HG02884 (cell line): ENCODE data around the gene RAMP2.
"Not testable (repeated sequence)": the region's sequence is repeated elsewhere in the genome, so short reads cannot be mapped to it uniquely, and the experiment has no call there.

Source experiments
- ATAC-seq: cut with Tn5 transposase; IDR thresholded peaks from one replicate; pipeline ENCODE4 v1.9.1; 2021; ENCODE audit warnings: mild to moderate bottlenecking, moderate library complexity; ENCODE audit not compliant: unreplicated experiment

The RAMP2 gene, protein sequence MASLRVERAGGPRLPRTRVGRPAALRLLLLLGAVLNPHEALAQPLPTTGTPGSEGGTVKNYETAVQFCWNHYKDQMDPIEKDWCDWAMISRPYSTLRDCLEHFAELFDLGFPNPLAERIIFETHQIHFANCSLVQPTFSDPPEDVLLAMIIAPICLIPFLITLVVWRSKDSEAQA

GRCh38 chr17:42760652-42761581 lies at the start of gene RAMP2:
Gene RAMP2 (plus strand): TSS chr17:42761227. CDS start chr17:42761262, 35 bp downstream.
- no peak for ATAC-seq

DNA sequence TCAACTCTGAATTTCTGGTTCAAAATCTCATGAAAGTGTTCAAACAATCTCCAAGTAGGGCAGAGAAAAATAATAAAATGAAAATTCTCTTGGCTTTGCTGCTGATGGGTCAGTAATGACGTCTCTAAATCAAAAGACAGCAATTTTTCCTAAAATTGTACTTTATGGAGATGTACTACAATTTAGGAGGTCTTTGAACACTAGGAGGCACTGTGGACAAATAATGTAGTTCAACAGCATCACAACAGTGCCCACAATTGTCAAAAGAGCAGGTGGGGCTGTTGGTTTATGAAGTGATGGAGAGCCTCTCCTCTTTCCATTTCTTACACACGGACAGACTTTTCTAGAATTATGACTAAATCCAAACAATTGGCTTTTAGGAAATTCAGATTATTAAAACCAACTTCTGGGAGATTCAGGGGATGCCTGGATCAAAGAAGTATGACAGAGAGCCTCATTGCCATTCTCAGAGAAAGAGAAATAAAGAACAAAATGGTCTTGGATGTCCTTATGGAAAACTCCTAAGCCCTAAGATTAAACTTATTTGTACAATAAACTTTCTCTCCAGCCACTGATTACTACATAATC lies 39.9 kb upstream of the RAMP2 start:
- ATAC-seq: no peak

DNA sequence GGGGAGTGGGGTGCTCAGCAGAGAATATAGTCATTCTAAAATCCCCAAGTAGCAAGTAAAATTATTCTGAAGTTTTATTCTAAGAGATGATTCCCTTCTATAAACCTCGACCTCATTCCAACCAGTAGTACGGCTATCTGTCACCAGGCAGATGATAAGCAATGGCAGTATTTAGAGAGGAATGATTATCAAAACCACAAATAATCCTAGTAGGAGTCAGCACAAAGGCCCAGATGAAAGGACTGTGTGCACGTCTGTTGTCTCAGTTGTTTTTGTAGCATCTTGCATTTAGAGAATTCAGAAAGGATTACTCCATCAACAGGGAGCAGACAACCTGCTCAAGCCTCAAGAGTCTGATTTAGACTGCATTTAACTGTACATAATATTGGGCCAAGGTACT lies 37.4 kb upstream of the RAMP2 start:
- no peak for ATAC-seq

- no peak for ATAC-seq
Measured at GRCh38 chr17:42725143-42725542, 35.9 kb upstream of the RAMP2 start.

DNA sequence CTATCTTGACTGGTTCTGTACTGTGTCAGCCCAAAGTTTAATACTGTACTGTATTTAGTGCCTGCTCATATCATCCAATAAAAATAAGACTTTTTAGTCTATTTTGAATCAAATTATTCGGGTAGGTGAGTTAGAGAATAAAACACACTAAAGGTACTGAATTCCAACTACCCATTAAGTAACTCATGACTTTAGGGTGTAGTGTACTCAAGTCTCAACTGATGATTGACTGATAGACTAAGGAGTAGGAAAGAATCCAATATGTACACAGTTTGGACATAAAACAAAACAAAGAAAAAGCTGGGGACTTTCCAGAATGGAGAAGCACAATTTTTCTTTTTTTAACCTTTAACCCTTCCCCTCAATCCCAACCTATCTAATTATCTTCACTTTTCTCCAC lies 20.3 kb upstream of the RAMP2 start:
- no peak for ATAC-seq

- ATAC-seq: not testable (repeated sequence)
Measured at GRCh38 chr17:42742916-42743315, 18.1 kb upstream of the RAMP2 start.

DNA sequence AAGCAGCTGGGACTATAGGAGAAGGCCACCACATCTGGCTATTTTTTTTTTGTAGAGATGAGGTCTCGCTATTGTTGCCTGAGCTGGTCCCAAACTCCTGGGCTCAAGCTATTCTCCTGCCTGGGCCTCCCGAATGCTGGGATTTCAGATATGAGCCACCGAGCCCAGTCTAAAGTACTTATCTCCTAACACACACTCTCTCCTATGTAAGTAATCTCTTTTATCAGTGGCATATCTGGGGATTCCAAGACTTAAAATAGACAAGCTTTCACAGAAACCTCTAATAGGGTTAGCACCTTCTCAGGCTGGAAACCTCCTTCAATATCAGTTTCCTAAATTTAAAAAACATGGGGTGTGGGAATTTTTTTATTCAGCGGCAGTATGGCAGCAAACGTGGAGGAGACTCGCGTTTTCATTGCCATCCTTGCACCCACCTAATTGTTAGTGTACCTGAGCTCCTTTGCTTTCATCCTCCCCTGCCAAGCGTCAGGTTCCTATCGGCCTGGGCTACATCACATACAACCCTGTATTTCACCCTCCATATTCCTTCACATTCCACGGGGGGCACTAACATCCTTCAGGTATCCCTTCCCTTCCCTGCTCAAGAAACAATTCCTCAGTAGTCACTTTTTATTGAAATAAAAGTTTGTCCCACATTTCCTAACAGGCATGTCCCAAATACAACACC lies 17.3 kb upstream of the RAMP2 start:
- ATAC-seq: no peak

DNA sequence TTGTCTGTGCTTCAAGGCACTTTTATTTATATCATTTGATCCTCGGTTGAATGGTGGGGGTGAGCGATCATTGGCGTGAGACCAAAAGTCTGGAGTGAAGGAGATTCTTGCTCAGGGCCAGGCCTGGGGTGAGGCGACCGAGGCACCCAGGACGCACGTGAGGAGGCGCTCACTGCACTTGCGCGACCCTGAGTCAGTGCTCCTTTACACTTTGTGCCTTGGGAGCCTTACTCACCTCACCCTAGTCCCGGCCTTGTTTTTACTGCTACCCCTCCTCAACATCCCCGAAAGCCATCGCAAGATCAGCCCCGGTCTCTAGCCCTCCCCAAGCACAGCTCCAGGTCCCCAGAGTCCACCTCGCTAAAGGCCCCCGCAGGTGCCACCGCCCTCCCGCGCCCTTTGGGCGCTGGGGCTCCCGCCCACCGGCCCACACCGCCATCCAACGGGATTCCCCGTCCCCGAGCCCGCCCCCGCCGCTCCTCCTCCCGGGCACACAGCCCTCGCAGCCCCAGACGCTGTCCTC lies 16.7 kb upstream of the RAMP2 start:
- ATAC-seq: no peak

DNA sequence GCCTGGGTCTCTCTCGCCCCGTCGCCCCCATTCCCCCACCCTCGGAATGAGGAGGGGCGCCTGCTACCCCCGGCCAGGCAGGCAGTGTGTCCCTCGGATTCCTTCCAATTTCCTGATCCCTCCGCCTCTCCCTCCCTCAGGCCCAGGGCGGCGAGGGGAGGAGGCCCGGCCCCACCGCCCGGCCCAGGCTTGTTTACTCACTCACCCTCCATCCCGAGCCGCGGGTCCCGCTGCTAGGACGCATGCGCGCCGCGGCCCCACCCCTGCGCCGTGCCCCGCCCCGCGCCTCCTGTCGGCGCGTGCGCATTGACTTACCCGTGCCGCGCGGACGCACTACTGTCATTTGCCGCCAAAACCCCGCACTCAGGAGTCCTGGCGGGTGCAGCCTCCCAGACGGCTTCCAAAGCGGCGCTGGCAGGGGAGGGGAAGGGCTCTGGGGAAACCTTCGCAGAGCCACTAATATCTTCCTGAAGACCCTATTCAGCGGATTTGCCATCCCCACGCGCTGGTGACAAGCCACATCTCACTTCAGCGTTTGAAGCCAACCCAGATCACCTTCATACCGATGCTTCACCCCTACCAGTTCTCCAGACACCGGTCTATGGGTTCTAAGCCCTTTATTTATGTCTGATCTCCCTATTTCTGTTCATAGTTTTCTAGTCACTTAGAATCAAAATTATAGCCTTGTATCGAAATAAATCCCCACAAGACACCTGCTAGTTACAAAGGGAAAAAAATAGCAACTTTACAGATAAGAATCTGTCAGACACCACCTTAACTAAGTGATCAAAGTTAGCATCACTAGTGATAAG lies 16.0 kb upstream of the RAMP2 start, which contains the start of gene EZH1:
EZH1 (minus strand) TSS at position 235 of the 812 bp plus-strand sequence. CDS start 16,099 bp downstream, outside the sequence.
- ATAC-seq: no peak

- ATAC-seq: no peak
Measured at GRCh38 chr17:42748202-42748907, 12.7 kb upstream of the RAMP2 start.

GRCh38 chr17:42748908-42749798 lies 11.9 kb upstream of the RAMP2 start:
- ATAC-seq: no peak

DNA sequence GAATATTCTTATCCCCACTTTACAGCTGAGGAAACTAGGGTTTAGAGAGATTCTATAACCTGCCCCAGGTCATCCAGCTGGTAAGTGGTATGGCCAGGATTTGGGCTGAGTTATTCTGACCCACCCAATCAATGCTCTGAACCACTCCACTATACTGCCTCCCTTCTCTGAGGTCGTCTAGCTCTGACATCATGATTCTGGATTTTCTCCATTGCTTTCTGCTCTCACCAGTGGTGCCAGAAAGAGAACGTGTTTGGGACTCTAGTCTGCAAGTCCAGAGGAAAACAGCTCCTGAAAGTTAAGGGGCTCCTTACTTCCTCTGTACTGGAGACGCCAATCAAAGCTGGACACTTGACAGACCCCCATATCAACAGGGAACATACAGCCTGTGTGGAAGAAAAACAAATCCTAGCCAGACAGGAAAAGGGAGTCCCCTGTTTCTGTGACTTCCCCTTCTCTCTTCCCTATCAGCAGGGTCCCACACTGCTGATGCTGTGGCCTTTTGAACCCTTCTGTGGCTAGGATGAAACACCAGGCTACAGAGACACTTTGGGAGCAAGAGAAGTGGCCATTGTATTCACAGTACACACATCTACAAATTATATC lies 10.2 kb upstream of the RAMP2 start:
- ATAC-seq: no peak

DNA sequence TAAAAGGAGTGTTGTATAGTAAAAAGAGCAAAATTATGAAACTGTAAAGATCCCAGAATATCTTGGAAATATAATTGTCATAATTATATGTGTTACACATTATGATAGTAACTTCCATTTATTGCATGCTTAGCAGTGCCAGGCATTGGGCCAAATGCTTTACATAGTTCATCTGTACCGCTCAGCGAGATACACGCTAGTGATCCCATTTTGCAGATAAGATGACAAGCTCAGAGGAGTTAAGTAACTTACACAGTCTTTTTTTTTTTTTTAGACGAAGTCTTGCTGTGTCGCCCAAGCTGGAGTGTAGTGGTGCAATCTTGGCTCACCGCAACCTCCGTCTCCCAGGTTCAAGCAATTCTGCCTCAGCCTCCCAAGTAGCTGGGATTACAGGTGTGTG lies 9.4 kb upstream of the RAMP2 start:
- no peak for ATAC-seq

DNA sequence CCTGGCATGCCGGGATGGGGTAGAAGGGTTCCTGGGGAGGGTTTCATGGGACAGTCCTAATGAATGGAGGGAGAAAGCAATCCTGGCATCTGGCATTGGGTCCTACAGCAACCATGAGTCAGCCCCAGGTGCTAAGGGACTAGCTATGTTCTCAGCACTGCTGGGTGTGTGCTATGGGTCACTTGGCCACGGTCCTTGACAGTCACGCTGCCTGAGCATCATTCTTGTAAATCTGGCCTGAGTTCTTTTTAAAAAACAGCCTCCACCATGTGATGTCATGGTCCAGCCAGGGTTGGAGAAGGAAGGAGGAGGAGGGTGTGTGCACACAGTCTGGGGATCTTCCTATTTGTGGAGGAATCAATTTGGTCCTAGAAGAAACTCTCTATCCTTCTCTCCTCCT lies 6.2 kb upstream of the RAMP2 start:
- ATAC-seq: no peak

DNA sequence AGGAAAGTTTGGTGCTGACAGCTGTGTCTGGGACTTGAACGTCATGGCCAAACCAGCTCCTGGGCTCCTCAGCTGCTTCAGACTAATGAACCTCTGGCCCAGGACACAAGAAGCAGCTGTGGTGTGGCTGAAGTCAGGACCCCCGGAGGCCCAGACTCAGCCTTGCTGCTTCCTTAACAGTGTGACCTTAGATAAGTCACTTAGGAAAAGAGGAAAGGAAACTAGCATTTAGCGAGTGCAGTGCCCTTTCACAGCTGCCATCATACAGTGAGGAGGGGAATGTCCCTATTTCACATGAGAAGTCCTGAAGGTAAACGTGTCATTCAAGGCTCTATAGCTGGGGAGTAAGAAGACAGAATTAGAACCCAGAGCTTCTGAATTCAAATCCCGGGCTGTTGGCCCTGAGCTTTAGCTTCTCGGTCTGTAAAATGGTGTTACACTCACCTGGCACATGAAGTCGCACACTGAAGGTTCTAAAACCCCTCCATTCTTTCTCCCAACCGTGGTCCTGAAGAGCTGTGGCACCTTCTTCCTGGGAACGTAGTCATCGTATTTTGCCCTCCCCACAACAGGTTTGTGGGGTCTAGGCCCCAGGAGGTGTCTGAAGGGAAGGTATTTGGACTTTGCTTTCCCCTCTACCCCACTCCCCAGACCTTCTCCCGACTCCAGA lies 910 bp upstream of the RAMP2 start:
- ATAC-seq: no peak

DNA sequence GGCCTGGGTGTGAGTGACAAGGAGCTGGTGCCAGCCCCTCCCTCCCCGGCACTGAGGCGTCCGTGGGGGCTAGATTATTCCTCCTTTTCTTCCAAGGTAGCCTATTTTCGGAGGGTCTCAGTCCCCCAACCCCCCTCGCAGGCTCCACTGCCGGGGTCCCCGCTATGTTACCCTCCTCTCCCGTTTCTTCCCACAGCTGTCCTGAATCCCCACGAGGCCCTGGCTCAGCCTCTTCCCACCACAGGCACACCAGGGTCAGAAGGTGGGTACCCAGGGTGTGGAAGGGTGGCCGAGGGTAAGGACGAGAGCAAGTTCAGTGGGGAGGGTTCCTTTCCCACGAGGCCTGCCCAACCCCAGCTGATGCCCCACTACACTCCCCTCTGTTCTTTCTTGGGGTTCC lies 611 bp downstream of the RAMP2 start:
- no peak for ATAC-seq

DNA sequence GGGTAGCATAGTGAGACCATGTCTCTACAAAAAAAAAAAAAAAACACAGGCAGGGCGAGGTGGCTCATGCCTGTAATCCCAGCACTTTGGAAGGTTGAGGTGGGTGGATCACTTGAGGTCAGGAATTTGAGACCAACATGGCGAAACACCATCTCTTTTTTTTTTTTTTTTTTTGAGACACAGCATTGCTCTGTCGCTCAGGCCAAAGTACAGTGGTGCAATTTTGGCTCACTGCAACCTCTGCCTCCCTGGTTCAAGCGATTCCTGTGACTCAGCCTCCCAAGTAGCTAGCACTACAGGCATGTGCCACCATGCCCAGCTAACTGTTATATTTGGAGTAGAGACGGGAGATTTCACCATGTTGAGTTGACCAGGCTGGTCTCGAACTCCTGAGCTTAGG lies 5.1 kb downstream of the RAMP2 start:
- ATAC-seq: no peak

GRCh38 chr17:42767512-42767911 lies 6.5 kb downstream of the RAMP2 start:
- no peak for ATAC-seq
